Measurements from ENCODE around the gene PGS1. TPM values are rescaled to one million over a fixed set of nuclear protein-coding genes. Genes with fewer than 3 reads are reported as not detected.
"Not testable (repeated sequence)": the region's sequence is repeated elsewhere in the genome, so short reads cannot be mapped to it uniquely, and the experiment has no call there.

Gene PGS1
- total and polyA plus RNA-seq, 9 donors: 13.5 to 50.2 (median 35.0) TPM

- intact Hi-C loops (cut with DNase I): no loop called here
- TF ChIP-seq CTCF (IDR thresholded peaks at IDR 0.05) (no peak), EP300 (IDR thresholded peaks at IDR 0.05) (no peak), POLR2A (IDR thresholded peaks at IDR 0.05) (no peak)
- DNase-seq: no peak
- Histone ChIP-seq H3K4me3 (no peak overlapping the region), H3K36me3 (no peaks in the 10 kb centered on the region), H3K27me3 (no peaks in the 10 kb centered on the region), H3K4me1 (ENCODE audit: insufficient read depth) (no peaks in the 10 kb centered on the region), H3K9me3 (no peaks in the 10 kb centered on the region), H3K27ac (no peak overlapping the region)
- 57 to 71% (median 70%) methylated on average over 6 of the region's 6 CpGs for WGBS, 3 donors
Observed at GRCh38 chr17:78461799-78462053, 83.3 kb downstream of the PGS1 start.

DNA sequence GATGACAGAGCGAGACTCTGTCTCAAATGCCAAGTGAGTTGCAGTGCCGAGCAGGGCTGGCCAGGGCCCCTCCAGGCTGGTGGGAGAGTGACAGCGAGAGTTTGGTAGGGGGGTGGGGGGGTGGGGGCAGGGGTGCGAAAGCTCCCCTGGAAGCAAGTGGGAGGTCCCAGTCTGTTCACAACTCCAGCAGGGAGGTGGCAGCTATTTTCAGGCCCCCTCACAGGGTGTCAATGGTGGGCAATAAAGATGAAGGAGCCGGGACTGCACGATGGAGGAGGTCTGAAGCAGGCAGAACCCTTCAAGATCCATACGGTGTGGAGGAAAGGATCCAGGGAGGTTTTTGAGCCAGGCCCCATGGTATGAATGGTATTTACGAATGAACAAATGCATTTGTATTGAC lies 83.7 kb downstream of the PGS1 start:
- no peak for DNase-seq
- H3K4me1 ChIP-seq (ENCODE audit: insufficient read depth): no peaks in the 10 kb centered on the region
- H3K36me3 ChIP-seq: no peaks in the 10 kb centered on the region
- no peak overlapping the region for H3K4me3 ChIP-seq
- no peaks in the 10 kb centered on the region for H3K9me3 ChIP-seq
- intact Hi-C loops (cut with DNase I): no loop called here
- WGBS, 3 donors: 51 to 78% (median 62%) methylated on average over 8 of the region's 8 CpGs
- H3K27me3 ChIP-seq: no peaks in the 10 kb centered on the region
- no peak overlapping the region for H3K27ac ChIP-seq
- no peak for TF ChIP-seq POLR2A (IDR thresholded peaks at IDR 0.05)

DNA sequence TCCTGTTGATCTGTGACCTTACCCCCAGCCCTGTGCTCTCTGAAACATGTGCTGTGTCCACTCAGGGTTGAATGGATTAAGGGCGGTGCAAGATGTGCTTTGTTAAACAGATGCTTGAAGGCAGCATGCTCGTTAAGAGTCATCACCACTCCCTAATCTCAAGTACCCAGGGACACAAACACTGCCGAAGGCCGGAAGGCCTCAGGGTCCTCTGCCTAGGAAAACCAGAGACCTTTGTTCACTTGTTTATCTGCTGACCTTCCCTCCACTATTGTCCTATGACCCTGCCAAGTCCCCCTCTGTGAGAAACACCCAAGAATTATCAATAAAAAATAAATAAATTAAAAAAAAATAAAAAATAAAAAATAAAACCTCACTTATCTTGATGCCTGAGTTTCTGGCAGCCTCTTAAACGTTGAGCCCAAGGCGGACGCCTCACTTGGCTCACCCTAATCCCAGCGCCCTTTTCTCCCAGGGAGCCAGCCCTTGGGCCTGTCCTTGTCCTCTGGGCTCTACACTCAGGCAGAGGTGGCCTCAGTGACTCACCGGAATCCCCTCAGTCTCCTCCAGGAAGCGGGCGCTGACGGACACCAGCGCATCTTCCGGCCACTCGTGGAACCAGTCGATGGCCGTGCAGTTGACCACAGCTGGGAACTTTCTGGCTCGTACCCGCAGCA lies 87.8 kb downstream of the PGS1 start:
- DNase-seq; H3K27ac ChIP-seq; H3K9me3 ChIP-seq; H3K4me3 ChIP-seq; H3K27me3 ChIP-seq; intact Hi-C loops (cut with DNase I); H3K4me1 ChIP-seq (ENCODE audit: insufficient read depth); H3K36me3 ChIP-seq: not testable (repeated sequence)
- 77 to 83% (median 82%) methylated on average over 19 of the region's 19 CpGs for WGBS, 3 donors

DNA sequence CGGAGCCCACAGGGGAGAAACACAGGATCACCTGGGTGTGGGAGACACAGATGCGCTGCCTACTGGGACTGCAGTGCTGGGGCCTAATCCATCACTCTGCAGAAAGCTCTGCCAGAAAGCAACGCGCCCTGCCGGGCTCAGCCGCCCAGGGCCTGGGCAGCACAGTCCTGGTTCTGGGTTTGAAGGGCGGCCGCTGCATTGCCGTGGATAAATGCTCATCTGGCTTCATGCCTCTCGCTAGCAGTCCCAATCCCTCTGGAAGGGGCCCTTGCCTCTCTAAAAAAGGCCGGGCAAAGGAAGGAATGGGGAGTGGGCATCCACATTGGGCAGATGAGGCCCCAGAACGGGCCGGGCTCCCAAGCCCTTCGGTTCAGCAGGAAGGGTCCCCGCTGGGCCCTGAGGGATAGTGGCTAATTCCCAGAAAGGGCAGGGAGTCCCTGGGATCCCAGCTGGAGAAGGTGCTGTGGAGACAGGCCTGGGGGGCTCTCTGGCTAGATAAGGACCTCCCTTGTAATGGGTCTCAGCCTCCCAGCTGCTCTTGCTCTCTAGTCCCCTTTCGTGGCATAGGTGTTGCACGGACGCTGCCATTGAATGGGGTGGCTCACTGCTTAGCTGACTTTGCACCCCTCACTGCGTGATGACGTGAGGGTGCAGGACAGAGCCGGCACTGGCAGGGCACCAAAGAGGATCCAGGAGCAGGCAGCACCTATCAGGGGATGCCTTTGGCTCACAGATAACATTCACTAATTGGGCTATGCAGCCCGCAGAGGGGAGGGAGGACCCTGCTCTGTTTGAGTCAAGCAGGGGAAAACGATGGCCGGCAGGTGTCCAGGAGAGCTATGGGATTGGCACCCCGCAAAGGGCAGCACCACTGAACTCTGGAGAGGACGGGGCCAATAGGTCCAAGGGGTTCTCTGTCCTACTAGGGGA lies 88.6 kb downstream of the PGS1 start:
- intact Hi-C loops (cut with DNase I): no loop called here
- H3K27ac ChIP-seq: no peak overlapping the region
- no peak overlapping the region for H3K4me3 ChIP-seq
- H3K27me3 ChIP-seq: no peaks in the 10 kb centered on the region
- TF ChIP-seq EP300 (IDR thresholded peaks at IDR 0.05) (no peak), POLR2A (IDR thresholded peaks at IDR 0.05) (no peak), CTCF (IDR thresholded peaks at IDR 0.05) (no peak)
- no peaks in the 10 kb centered on the region for H3K9me3 ChIP-seq
- H3K4me1 ChIP-seq (ENCODE audit: insufficient read depth): peaks cover 7% of the 10 kb centered on the region
- no peak for DNase-seq
- H3K36me3 ChIP-seq: no peaks in the 10 kb centered on the region
- WGBS, 3 donors: 88 to 89% (median 89%) methylated on average over 26 of the region's 26 CpGs

DNA sequence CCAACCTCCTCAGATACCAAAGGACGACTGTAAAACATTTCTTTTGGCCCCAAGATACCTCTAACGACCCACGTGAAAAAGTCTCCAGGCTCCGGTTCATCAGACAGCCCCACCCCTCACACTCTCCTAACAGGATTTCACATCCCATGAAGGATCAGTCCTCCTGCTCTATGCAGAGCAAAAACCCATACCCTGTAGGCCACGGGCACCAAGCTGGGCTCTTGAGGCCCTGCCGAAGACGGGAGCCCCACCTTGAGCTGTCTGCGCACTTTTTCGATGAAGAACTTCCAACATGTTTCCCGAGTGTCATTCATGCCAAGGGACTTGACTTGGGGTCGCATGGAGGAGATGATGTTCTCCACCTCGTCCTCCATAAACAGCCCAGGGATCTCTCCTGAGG lies 89.9 kb downstream of the PGS1 start:
- intact Hi-C loops (cut with DNase I): no loop called here
- Histone ChIP-seq H3K4me3 (no peak overlapping the region), H3K36me3 (no peaks in the 10 kb centered on the region), H3K4me1 (ENCODE audit: insufficient read depth) (peaks cover 7% of the 10 kb centered on the region), H3K27ac (no peak overlapping the region), H3K9me3 (no peaks in the 10 kb centered on the region), H3K27me3 (no peaks in the 10 kb centered on the region)
- DNase-seq: no peak
- TF ChIP-seq POLR2A (IDR thresholded peaks at IDR 0.05) (no peak), EP300 (IDR thresholded peaks at IDR 0.05) (no peak), CTCF (IDR thresholded peaks at IDR 0.05) (no peak)
- WGBS, 3 donors: 85 to 90% (median 90%) methylated on average over 12 of the region's 12 CpGs

All from ovary (tissue), 9 donors.